Heart left ventricle (tissue), 16 donors: ENCODE data around the gene SMPD3. TPM values are rescaled to one million over a fixed set of nuclear protein-coding genes. Genes with fewer than 3 reads are reported as not detected.

Experiments used
- ATAC-seq, 4 donors: fragments of 200-7000 bp; cut with Tn5 transposase; one replicate each; pipeline ENCODE4 v1.9.1; 2020 to 2022; ENCODE audit warnings: moderate library complexity in 4 of 4, mild to moderate bottlenecking in 3 of 4, moderate number of reproducible peaks in 1 of 4
- DNase-seq, 5 donors: peaks; one replicate each; pipeline ENCODE4 v3.0.0-alpha.2; 2020
- H3K27ac ChIP-seq, 12 donors: fragments of 200-600 bp; sonication (generic) in 4 of 12; one replicate each; pipeline versions ENCODE4 v1.5.0 to v1.8.0; 2016 to 2022; ENCODE audit warnings: mild to moderate bottlenecking in 2 of 12
- H3K27me3 ChIP-seq, 9 donors: fragments of 200-600 bp; sonication (generic) in 2 of 9; one replicate each; pipeline versions ENCODE4 v1.5.1 to v1.8.0; 2016 to 2022; ENCODE audit warnings: mild to moderate bottlenecking in 3 of 9
- H3K36me3 ChIP-seq, 9 donors: fragments of 200-600 bp; sonication (generic) in 2 of 9; one replicate each; pipeline versions ENCODE4 v1.5.0 to v1.8.0; 2018 to 2022; ENCODE audit warnings: mild to moderate bottlenecking in 2 of 9
- H3K4me1 ChIP-seq, 12 donors: fragments of 200-600 bp; sonication (generic) in 4 of 12; one replicate each; pipeline versions ENCODE4 v1.5.0 to v1.8.0; 2016 to 2022; ENCODE audit warnings: mild to moderate bottlenecking in 3 of 12
- H3K4me3 ChIP-seq, 12 donors: fragments of 200-600 bp; sonication (generic) in 4 of 12; one replicate each; pipeline versions ENCODE4 v1.5.0 to v1.8.0; 2017 to 2022; ENCODE audit warnings: mild to moderate bottlenecking in 9 of 12, moderate library complexity in 4 of 12
- H3K9me3 ChIP-seq, 12 donors: fragments of 200-600 bp; sonication (generic) in 4 of 12; one replicate each; pipeline versions ENCODE4 v1.5.0 to v1.8.0; 2016 to 2022; ENCODE audit warnings: mild to moderate bottlenecking in 1 of 12
- POLR2A ChIP-seq, 2 donors: fragments of 450-650 bp; IDR thresholded peaks; one replicate each; pipeline ENCODE4 v1.6.1; 2017; ENCODE audit warnings: antibody characterized with exemption in 2 of 2, mild to moderate bottlenecking in 2 of 2, moderate library complexity in 2 of 2
- WGBS, 4 donors: extraction: QIAGEN DNeasy Blood & Tissue Kit in 2 of 4; methylation state at CpG; one replicate each; pipeline versions ENCODE4 v1.1.5 to v1.1.7; 2013 to 2018; 5-methylcytosine and 5-hydroxymethylcytosine counted together
- intact Hi-C, 10 donors: fragments of 100-400 bp; cut with DNase I; formaldehyde crosslinking; loops; one replicate each; pipeline versions ENCODE4 v1.11.1 to v1.14.2; 2022
- polyA plus RNA-seq, 2 donors: library from polyadenylated mRNA; stranded (reverse); fragments of 200-250 nt; gene quantifications; one replicate each; pipeline ENCODE4 v1.2.3, GENCODE V29; 2013
- total RNA-seq, 9 donors: library from RNA; depleted of rRNA in 2 of 9; stranded (reverse); fragments of >200 nt in 2 of 9; fragmentation: NEBNext Ultra II Directional in 3 of 9; extraction: Animal tissue kit (Norgen Biotek cat#: 25700) in 3 of 9; gene quantifications; one replicate each; pipeline versions ENCODE4 v1.1.0 to v1.2.4, GENCODE V29; 2016 to 2023
- TF ChIP-seq, protein P1 (sequence below), 12 donors: fragments of 200-600 bp; sonication (generic) in 4 of 12; IDR thresholded peaks; one replicate each; pipeline versions ENCODE4 v1.5.0 to v1.8.0; 2018 to 2022; ENCODE audit warnings: antibody characterized with exemption in 12 of 12, mild to moderate bottlenecking in 5 of 12
- donor health status: ischemic (EF 13 %, LVEDD 7.1; RV severe dilation, severe dysfunction).
- donor health status: healthy with polysubstance abuse.
- donor health status: DM: no; HTN: yes; CAD: no.
- donor health status: DM: no; HTN: no; CAD: no.
- donor health status: ischemic (EF 25% LVEDD 6.9; RV normal size, moderate dysfunction).
- donor health status: ischemic (EF 25% LVEDD 5.7; RV mildly dilated, moderate dysfunction).
- donor health status: healthy.
- donor health status: DM: yes; HTN: yes; CAD: no.
- donor health status: ischemic (EF 35%, LVEDD 5.7; RV mildly dilated, moderate dysfunction).
- donor health status: nonischemic (EF 11% LVEDD 7.7; RV severe dilation, severe dysfunction).
- donor health status: DM: yes; HTN: yes; CAD: no.
- donor health status: PGD.
- donor health status: ischemic (EF 29% LVEDD 5.4; RV normal size, mild dysfunction).
- donor health status: nonischemic (EF 23%, LVEDD 6.1; RV moderate dilation, normal function).

The SMPD3 gene
- total and polyA plus RNA-seq, 11 donors = 0.07 to 14.4 (median 0.17) TPM; not detected in 3

GRCh38 chr16:68490358-68490757 lies 42.0 kb upstream of the SMPD3 start:
- no peak for ATAC-seq
- Histone ChIP-seq H3K9me3 (no peaks in the 10 kb centered on the region), H3K4me1 (no peaks in the 10 kb centered on the region), H3K27me3 (peaks cover 0 to 6% (median 0%) of the 10 kb centered on the region in 9 donors), H3K36me3 (no peaks in the 10 kb centered on the region), H3K27ac (no peak overlapping the region), H3K4me3 (no peak overlapping the region)
- intact Hi-C loops = no loop called here
- WGBS, 4 donors = 74 to 85% (median 79%) methylated on average over 1 of the region's 1 CpG
- no peak for TF ChIP-seq POLR2A (IDR thresholded peaks at IDR 0.05)
- TF ChIP-seq, protein P1, sequence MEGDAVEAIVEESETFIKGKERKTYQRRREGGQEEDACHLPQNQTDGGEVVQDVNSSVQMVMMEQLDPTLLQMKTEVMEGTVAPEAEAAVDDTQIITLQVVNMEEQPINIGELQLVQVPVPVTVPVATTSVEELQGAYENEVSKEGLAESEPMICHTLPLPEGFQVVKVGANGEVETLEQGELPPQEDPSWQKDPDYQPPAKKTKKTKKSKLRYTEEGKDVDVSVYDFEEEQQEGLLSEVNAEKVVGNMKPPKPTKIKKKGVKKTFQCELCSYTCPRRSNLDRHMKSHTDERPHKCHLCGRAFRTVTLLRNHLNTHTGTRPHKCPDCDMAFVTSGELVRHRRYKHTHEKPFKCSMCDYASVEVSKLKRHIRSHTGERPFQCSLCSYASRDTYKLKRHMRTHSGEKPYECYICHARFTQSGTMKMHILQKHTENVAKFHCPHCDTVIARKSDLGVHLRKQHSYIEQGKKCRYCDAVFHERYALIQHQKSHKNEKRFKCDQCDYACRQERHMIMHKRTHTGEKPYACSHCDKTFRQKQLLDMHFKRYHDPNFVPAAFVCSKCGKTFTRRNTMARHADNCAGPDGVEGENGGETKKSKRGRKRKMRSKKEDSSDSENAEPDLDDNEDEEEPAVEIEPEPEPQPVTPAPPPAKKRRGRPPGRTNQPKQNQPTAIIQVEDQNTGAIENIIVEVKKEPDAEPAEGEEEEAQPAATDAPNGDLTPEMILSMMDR (IDR thresholded peaks at IDR 0.05) = no peak
- no peak for DNase-seq

- TF ChIP-seq, protein P1 (IDR thresholded peaks at IDR 0.05) = no peak
- TF ChIP-seq POLR2A (IDR thresholded peaks at IDR 0.05) = no peak
- no peak overlapping the region for H3K27ac ChIP-seq
- intact Hi-C loops = no loop called here
- H3K9me3 ChIP-seq = no peaks in the 10 kb centered on the region
- ATAC-seq (no peak), DNase-seq (no peak)
- 59 to 69% (median 66%) methylated on average over 2 of the region's 2 CpGs for WGBS, 4 donors
- H3K4me1 ChIP-seq = no peaks in the 10 kb centered on the region
- no peaks in the 10 kb centered on the region for H3K36me3 ChIP-seq
- peaks cover 0 to 6% (median 0%) of the 10 kb centered on the region in 9 donors for H3K27me3 ChIP-seq
- no peak overlapping the region for H3K4me3 ChIP-seq
Observed at GRCh38 chr16:68488554-68488953, 40.2 kb upstream of the SMPD3 start.

GRCh38 chr16:68487669-68488068 lies 39.4 kb upstream of the SMPD3 start:
- Histone ChIP-seq H3K4me1 (no peaks in the 10 kb centered on the region), H3K27me3 (peaks cover 0 to 3% (median 0%) of the 10 kb centered on the region in 9 donors), H3K9me3 (peaks cover 0 to 7% (median 0%) of the 10 kb centered on the region in 12 donors), H3K27ac (no peak overlapping the region), H3K4me3 (no peak overlapping the region), H3K36me3 (no peaks in the 10 kb centered on the region)
- TF ChIP-seq, protein P1 (IDR thresholded peaks at IDR 0.05) = no peak
- TF ChIP-seq POLR2A (IDR thresholded peaks at IDR 0.05) = no peak
- 82 to 87% (median 84%) methylated on average over 6 of the region's 6 CpGs for WGBS, 4 donors
- no peak for ATAC-seq
- intact Hi-C loops = no loop called here
- DNase-seq = no peak

DNA sequence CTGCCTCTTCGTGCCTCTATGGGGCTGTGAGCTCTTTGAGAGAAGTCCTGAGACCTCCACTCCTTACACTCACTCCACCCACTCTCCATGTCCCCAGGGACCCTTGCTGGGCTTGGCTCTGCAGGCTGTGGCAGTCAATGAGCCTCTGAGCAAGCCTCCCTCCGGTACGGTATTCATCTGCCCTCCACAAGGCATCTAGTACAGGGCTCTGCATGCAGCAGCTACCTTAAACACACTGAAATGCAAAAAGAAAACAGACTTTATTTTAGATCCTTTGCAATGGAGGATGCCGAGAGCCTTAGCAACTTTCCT lies 38.9 kb upstream of the SMPD3 start:
- no peaks in the 10 kb centered on the region for H3K4me1 ChIP-seq
- H3K9me3 ChIP-seq = peaks cover 0 to 7% (median 0%) of the 10 kb centered on the region in 12 donors
- TF ChIP-seq, protein P1 (IDR thresholded peaks at IDR 0.05) = no peak
- TF ChIP-seq POLR2A (IDR thresholded peaks at IDR 0.05) = no peak
- H3K36me3 ChIP-seq = no peaks in the 10 kb centered on the region
- 38 to 49% (median 44%) methylated on average over 4 of the region's 4 CpGs for whole genome bisulfite sequencing, 4 donors
- intact Hi-C loops = no loop called here
- H3K27me3 ChIP-seq = peaks cover 0 to 3% (median 0%) of the 10 kb centered on the region in 9 donors
- H3K27ac ChIP-seq = no peak overlapping the region
- no peak for DNase-seq
- ATAC-seq = no peak
- no peak overlapping the region for H3K4me3 ChIP-seq
